Measurements from ENCODE around the gene VASH1.
"Not testable (repeated sequence)": the region's sequence is repeated elsewhere in the genome, so short reads cannot be mapped to it uniquely, and the experiment has no call there.

VASH1 gene

GRCh38 chr14:76761136-76761959, at the start of gene VASH1:
TSS of gene VASH1 (plus strand) at chr14:76761468. CDS start at chr14:76762822, 1,354 bp downstream.
- peak in 1 of 2 donors; percentile 58 for DNase-seq (ENCODE audit: low read depth in 2 of 2)

- DNase-seq (ENCODE audit: low read depth in 2 of 2): no peak
Observed at GRCh38 chr14:76713121-76713520, 48.1 kb upstream of the VASH1 start.

DNA sequence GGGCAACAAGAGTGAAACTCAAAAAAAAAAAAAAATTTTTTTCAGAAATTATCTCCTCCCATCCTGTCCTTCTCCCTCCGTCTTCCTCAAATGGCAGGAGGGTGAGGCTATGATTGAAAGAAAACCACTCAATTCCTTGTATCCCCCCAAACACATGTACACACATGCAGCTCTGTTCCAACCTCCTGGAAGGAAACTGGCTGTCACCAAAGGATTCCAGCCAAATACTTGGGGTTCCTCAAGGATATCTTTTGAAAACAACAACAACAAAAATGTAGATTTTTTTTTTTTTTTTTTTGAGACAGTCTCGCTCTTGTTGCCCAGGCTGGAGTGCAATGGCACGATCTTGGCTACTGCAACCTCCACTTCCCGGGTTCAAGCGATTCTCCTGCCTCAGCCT, 46.8 kb upstream of the VASH1 start:
- no peak for DNase-seq (ENCODE audit: low read depth in 2 of 2)

DNA sequence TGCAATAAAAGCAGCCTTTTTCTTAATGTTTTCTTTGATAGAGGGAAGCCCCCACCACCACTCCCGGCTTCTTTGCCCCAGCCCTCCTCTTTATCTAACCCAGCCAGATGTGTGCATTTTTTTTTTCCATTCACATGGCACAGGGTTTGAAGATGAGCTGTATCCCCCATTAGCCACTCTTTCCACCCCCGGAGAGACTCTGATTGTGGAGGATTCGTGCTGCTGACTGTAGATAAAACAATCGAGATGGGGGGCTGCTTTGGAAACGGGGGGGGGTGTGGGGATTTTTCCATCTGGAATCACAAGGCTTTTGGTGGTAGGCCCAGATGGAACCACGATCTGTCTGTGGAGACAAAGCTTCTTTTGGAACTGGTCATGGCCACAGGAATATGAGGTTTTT, 46.2 kb upstream of the VASH1 start:
- DNase-seq (ENCODE audit: low read depth in 2 of 2): no peak

DNA sequence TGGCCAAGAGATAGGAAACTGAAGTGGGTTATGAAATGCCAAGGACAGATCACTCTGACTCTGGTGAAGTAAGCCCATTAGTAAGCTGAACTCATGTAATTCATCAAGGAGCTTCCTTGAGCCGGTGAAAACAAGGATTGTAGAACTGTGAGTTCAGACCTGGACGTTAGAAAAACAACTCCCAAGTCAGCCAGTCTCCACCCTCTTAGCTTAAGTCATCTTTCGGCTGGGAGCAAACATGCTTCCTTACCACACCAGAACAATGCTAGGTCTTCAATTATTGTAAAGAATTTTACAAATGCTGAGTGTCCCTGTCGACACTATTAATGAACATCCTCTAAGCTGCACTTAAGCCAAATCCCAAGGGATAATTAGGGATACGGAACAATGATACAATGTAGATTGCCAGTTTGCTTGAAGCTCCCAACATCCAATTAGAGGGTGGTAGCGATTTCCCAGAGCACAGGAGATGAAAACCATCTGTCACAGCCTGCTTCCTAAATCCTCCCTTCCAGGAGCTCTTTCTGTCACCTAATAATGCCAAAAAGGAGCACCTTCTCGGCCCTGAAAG, 45.7 kb upstream of the VASH1 start:
- DNase-seq (ENCODE audit: low read depth in 2 of 2): no peak

GRCh38 chr14:76716285-76716684, 45.0 kb upstream of the VASH1 start:
- no peak for DNase-seq (ENCODE audit: low read depth in 2 of 2)

DNA sequence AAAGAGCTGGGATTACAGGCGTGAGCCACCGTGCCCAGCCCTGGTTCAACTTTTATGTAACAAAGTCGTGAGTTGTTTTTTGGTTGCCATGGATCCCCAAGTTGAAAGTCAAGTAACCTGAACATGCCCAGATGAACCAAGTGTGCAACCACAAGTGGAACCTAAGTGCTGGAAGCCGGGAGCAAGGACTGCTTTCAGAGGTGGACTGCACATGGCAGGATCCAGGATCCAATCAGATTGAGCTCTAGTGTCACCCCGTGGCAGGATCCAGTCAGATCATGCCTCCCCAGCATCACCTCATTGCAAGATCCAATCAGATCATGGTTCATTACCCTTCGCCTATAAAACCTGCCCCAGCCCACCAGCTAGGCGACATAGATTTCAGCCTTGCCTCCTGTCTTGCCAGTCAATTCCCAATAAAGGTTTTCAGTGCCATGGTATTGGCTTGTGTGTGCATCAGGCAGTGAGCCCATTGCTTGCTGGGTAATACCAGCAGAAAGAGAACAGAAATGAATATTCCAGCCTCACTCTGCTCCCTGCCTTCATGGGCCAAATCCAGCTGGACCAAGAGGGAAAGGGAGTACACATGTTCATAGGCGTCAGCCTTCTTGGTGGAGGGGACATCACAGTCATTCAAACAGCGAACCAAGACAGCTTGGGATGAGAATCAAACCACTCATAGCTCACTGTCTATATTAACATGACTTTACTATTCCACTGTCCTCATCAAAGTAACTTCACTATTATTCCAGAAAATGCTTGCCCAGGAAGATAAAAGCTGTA, 43.6 kb upstream of the VASH1 start:
- no peak for DNase-seq (ENCODE audit: low read depth in 2 of 2)

DNA sequence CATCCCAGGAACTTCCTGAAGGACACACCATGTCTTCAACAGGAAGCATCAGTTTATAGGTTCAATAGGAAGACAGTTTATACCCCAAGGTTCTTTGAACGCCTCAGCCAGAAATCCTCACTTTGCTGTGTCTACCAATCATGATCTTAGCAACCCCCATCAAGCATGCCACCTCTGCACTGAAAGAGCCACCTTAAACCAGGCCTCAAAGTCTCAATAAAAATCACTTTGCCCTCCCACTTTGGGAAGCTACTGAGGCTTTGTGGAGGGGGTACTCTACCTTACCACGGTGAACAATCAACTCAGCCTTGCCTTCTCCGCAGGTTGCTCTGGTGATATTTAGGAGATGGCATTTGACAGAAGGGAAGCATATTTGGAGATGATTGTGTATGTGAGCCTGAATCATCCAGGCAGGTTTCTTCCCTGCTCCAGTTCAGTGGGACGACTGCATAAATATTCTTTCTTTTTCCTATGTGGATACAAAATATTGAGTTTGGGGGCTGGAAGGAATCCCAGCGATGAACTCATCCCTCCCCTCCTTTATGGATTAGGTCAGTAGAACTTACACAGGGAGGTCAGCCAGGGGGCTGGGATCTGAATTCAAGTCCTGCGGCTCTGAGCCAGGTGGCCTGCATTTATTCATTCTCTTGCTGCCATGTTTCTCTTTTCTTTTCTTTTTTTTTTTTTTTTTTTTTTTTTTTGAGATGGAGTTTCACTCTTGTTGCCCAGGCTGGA, 42.8 kb upstream of the VASH1 start:
- no peak for DNase-seq (ENCODE audit: low read depth in 2 of 2)

GRCh38 chr14:76719666-76720065, 41.6 kb upstream of the VASH1 start:
- DNase-seq (ENCODE audit: low read depth in 2 of 2): no peak

DNA sequence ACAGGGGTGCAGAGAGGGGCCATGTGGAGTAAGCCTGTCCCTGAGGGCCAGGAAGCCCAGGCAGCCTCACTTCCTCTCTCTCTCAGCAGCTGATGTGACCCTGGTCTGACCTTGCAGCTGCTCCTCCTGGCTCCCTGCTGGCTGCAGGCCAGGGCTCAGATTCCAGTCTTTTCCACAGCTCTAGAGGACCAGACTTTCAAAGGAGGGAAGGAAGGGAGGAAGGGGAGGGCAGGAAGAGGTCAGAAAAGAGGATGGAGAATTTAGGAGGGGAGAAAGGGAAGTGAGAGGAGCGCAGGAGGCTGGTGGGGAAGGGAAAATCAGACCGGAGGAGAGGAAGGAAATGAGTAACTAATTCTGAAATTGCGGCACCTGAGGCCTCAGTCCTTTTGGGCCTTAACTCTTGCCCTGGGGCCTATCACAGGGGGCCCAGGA, 40.9 kb upstream of the VASH1 start:
- no peak for DNase-seq (ENCODE audit: low read depth in 2 of 2)

DNA sequence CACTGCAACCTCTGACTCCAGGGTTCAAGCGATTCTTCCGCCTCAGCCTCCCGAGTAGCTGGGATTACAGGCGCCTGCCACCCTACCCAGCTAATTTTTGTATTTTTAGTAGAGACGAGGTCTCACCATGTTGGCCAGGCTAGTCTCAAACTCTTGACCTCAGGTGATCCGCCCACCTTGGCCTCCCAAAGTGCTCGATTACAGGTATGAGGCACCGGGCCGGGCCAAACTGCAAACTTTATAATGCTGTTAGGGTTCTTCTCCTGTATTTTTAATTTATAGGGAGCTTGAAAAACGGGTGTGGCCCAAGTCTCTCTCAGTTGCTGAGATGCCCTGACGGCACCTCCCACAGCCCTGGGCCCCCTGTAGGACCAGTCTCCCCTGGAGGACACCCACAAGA, 39.8 kb upstream of the VASH1 start:
- DNase-seq (ENCODE audit: low read depth in 2 of 2): not testable (repeated sequence)

- DNase-seq (ENCODE audit: low read depth in 2 of 2): no peak
Observed at GRCh38 chr14:76724651-76725550, 36.4 kb upstream of the VASH1 start.

DNA sequence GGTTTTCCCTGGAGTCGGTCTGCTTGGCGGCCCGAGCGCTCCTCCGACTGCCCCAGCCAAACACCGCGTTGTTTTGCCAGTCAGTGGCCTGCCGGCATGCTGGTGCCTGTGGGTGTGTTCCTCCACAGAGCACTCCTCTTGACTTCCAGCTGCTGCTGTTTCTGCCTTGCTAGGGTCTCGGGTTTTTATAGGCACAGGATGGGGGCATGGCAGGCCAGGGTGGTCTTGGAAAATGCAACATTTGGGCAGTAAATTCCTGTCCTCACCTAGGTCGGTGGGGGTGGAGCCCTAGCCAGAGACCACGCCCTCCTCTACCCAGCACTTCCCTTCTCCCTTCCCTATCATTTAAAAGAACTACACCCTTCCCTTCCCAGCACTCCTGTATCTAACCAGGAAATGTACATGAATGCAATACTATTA, 34.7 kb upstream of the VASH1 start:
- no peak for DNase-seq (ENCODE audit: low read depth in 2 of 2)

DNA sequence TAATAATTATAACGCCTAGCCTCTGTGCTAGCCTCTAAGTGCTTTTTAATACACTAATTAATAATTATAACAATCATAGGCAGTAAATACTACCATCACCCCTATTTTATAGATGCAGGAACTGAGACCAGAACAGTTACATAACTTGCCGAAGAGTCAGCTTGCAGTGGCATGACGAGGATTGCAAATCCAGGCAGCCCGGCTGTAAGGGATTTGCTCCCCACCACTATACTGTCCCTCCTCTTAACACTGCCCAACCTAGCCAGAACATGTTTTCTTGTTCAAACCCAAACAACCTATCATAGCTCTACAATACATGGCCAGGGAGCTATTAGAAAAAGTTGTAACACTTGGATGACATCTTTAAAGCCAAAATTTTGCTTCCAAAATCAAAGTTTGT, 33.9 kb upstream of the VASH1 start:
- no peak for DNase-seq (ENCODE audit: low read depth in 2 of 2)

GRCh38 chr14:76727901-76728300, 33.4 kb upstream of the VASH1 start:
- no peak for DNase-seq (ENCODE audit: low read depth in 2 of 2)

DNA sequence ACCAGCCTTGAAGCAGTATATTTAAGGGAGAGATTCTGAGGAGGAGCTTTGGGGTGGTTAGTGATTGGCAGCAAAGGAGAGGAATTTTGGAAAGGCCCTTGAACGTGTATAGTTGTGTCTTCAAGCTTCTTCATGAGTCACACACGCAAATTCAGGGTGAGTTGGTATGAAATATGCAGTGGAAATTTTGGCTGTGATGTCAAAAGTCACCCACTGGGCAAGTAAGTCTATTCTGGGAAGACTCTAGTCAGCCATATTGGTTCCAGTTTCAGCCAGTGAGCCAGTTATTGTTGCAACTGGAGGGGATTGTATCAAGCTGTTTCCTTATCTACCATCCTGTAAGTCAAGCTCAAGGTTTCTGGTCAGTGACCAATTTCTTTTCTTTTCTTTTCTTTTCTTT, 32.0 kb upstream of the VASH1 start:
- DNase-seq (ENCODE audit: low read depth in 2 of 2): no peak

- DNase-seq (ENCODE audit: low read depth in 2 of 2): no peak
Observed at GRCh38 chr14:76729953-76730505, 31.2 kb upstream of the VASH1 start.

DNA sequence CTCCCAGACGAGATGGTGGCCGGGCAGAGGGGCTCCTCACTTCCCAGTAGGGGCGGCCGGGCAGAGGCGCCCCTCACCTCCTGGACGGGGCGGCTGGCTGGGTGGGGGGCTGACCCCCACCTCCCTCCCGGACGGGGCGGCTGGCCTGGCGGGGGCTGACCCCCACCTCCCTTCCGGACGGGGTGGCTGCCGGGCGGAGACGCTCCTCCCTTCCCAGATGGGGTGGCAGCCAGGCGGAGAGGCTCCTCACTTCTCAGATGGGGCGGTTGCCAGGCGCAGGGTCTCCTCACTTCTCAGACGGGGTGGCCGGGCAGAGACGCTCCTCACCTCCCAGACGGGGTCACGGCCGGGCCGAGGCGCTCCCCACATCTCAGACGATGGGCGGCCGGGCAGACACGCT, 26.8 kb upstream of the VASH1 start:
- DNase-seq (ENCODE audit: low read depth in 2 of 2): not testable (repeated sequence)

GRCh38 chr14:76736514-76736913, 24.8 kb upstream of the VASH1 start:
- DNase-seq (ENCODE audit: low read depth in 2 of 2): no peak

DNA sequence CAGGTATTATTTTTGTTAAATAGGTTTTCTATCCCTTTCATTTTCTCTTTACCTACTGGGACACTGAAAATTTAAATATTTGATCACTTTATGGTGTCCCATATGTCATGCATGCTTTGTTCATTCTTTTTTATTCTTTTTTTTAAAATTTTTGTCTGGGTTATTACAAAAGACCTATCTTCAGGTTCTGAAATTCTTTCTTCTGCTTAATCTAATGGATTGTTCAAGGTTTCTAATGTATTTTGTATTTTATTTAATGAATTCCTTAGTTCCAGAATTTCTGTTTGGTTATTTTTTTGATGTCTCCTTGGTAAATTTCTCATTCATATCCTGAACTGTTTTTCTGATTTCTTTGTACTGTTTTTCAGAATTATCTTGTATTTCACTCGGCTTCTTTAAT, 20.2 kb upstream of the VASH1 start:
- no peak for DNase-seq (ENCODE audit: low read depth in 2 of 2)

DNA sequence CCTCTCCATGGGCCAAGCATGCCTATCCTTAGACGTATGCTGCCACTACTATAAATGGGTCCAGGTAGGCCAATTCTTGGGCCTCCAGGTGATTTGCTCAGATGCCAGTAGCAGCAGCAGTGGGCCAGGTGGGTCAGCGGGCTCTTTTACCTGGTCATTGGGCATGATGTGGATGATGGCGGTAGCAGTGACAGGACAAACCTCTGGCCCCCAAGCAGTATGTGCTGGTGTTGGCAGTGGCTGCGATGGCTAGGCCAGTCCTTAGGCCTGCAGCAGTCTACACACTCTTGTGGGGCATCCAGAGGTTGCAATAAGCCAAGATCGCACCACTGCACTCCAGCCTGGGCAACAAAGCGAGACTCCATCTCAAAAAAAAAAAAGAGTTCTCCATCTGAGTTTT, 19.1 kb upstream of the VASH1 start:
- no peak for DNase-seq (ENCODE audit: low read depth in 2 of 2)

Measured in stimulated activated CD4-positive, alpha-beta T cell treated with anti-CD3 and anti-CD28 coated beads, Interleukin-1b, Interleukin-23, amount 100 ng/mL, for 4 hours (primary cell).